GM03348 (cell line): ENCODE results near the gene MAST4.
A peak's percentile ranks its signal among the peaks of the same experiment; 100 is the strongest.
"Not testable (repeated sequence)": the region's sequence is repeated elsewhere in the genome, so short reads cannot be mapped to it uniquely, and the experiment has no call there.

ENCODE experiments used
- DNase-seq: peaks from one replicate; pipeline ENCODE4 v3.0.0; 2012; ENCODE audit warnings: low spot score

The MAST4 gene

GRCh38 chr5:67163863-67164595 lies 567.8 kb downstream of the MAST4 start:
- DNase-seq: no peak

GRCh38 chr5:67164856-67165525 lies 568.8 kb downstream of the MAST4 start:
- DNase-seq: no peak

- DNase-seq: peak; percentile 89
Observed at GRCh38 chr5:67165526-67166459, 569.6 kb downstream of the MAST4 start.

GRCh38 chr5:67166460-67167285 lies 570.5 kb downstream of the MAST4 start:
- no peak for DNase-seq

GRCh38 chr5:67168069-67168468 lies 571.9 kb downstream of the MAST4 start:
- no peak for DNase-seq

- DNase-seq: no peak
Observed at GRCh38 chr5:67170767-67171166, 574.6 kb downstream of the MAST4 start.

- not testable (repeated sequence) for DNase-seq
Observed at GRCh38 chr5:67173351-67173750, 577.2 kb downstream of the MAST4 start.

GRCh38 chr5:67173959-67174358 lies 577.8 kb downstream of the MAST4 start:
- no peak for DNase-seq

- no peak for DNase-seq
Observed at GRCh38 chr5:67176936-67177335, 580.7 kb downstream of the MAST4 start.

- DNase-seq: no peak
Observed at GRCh38 chr5:67178085-67178484, 581.9 kb downstream of the MAST4 start.

- DNase-seq: no peak
Observed at GRCh38 chr5:67178966-67179365, 582.8 kb downstream of the MAST4 start.

GRCh38 chr5:67179697-67180361 lies 583.6 kb downstream of the MAST4 start:
- DNase-seq: no peak

- no peak for DNase-seq
Observed at GRCh38 chr5:67181648-67182221, 585.5 kb downstream of the MAST4 start.

GRCh38 chr5:67182301-67182790 lies 586.2 kb downstream of the MAST4 start:
- peak; percentile 77 for DNase-seq

GRCh38 chr5:67183859-67184258 lies 587.7 kb downstream of the MAST4 start:
- no peak for DNase-seq

- DNase-seq: no peak
Observed at GRCh38 chr5:67187006-67187715, 591.0 kb downstream of the MAST4 start.

- no peak for DNase-seq
Observed at GRCh38 chr5:67188274-67189078, 592.3 kb downstream of the MAST4 start.

- DNase-seq: no peak
Observed at GRCh38 chr5:67189079-67189354, 592.8 kb downstream of the MAST4 start.

- no peak for DNase-seq
Observed at GRCh38 chr5:67189931-67190330, 593.7 kb downstream of the MAST4 start.
